ENCODE results near the gene VCPKMT.

VCPKMT gene

GRCh38 chr14:50064993-50065392 is 51.4 kb downstream of the VCPKMT start:
- peak; percentile 27 for DNase-seq

GRCh38 chr14:50063876-50064420 is 52.4 kb downstream of the VCPKMT start:
- DNase-seq = no peak

- DNase-seq = peak; percentile 79
These were observed 53.8 kb downstream of the VCPKMT start for GRCh38 chr14:50062438-50063085.

- DNase-seq = peak; percentile 28
These were observed 54.5 kb downstream of the VCPKMT start for GRCh38 chr14:50061664-50062437.

GRCh38 chr14:50060871-50061663 is 55.3 kb downstream of the VCPKMT start:
- DNase-seq = peak; percentile 94

- DNase-seq = no peak
These were observed 56.4 kb downstream of the VCPKMT start for GRCh38 chr14:50059763-50060616.
